H9 (cell line): ENCODE measurements around the gene BCLAF1. TPM values are rescaled to one million over a fixed set of nuclear protein-coding genes. Genes with fewer than 3 reads are reported as not detected.
A peak's percentile ranks its signal among the peaks of the same experiment; 100 is the strongest.

ENCODE experiments used
- DNase-seq: peaks from one replicate; pipeline ENCODE4 v3.0.0-alpha.2; 2017
- H2AFZ ChIP-seq: one replicate; pipeline ENCODE4 v1.6.1; 2013; ENCODE audit warnings: mild to moderate bottlenecking, low read length, control low read depth, moderate library complexity
- H2AK5ac ChIP-seq: 2 replicates; pipeline ENCODE4 v1.6.1; 2013; ENCODE audit warnings: low read length, control low read depth, mixed read lengths; ENCODE audit not compliant: insufficient read length
- H2BK120ac ChIP-seq: one replicate; pipeline ENCODE4 v1.6.1; 2013; ENCODE audit warnings: low read depth, mild to moderate bottlenecking, low read length, control low read depth, inconsistent platforms; ENCODE audit not compliant: poor library complexity, severe bottlenecking
- H2BK12ac ChIP-seq: 2 replicates; pipeline ENCODE4 v1.6.1; 2013; ENCODE audit warnings: low read length, control low read depth, mixed read lengths, low read depth; ENCODE audit not compliant: insufficient read length
- H2BK15ac ChIP-seq: 2 replicates; pipeline ENCODE4 v1.6.1; 2013; ENCODE audit warnings: low read depth, low read length, control low read depth
- H2BK20ac ChIP-seq: one replicate; pipeline ENCODE4 v1.6.1; 2013; ENCODE audit warnings: low read depth, mild to moderate bottlenecking, low read length, control low read depth, inconsistent platforms; ENCODE audit not compliant: poor library complexity, severe bottlenecking
- H2BK5ac ChIP-seq: 2 replicates; pipeline ENCODE4 v1.6.1; 2013; ENCODE audit warnings: low read length, control low read depth, mixed read lengths; ENCODE audit not compliant: insufficient read length
- H3K14ac ChIP-seq: 2 replicates; pipeline ENCODE4 v1.6.1; 2013; ENCODE audit warnings: low read length, control low read depth; ENCODE audit not compliant: insufficient read depth
- H3K18ac ChIP-seq: 2 replicates; pipeline ENCODE4 v1.6.1; 2013; ENCODE audit warnings: low read depth, mild to moderate bottlenecking, mixed read lengths, low read length, control low read depth; ENCODE audit not compliant: insufficient read length
- H3K23ac ChIP-seq: 2 replicates; pipeline ENCODE4 v1.6.1; 2013; ENCODE audit warnings: low read length, control low read depth, mixed read lengths, low read depth; ENCODE audit not compliant: insufficient read length
- H3K23me2 ChIP-seq: 2 replicates; pipeline ENCODE4 v1.6.1; 2013; ENCODE audit warnings: low read depth, mild to moderate bottlenecking, mixed read lengths, low read length, control low read depth; ENCODE audit not compliant: insufficient read length, poor library complexity, severe bottlenecking
- H3K27ac ChIP-seq: 2 replicates; pipeline ENCODE4 v1.5.1; 2013; ENCODE audit warnings: low read length, control low read depth, mixed read lengths, low read depth; ENCODE audit not compliant: insufficient read length
- H3K27me3 ChIP-seq: 2 replicates; pipeline ENCODE4 v1.6.1; 2013; ENCODE audit warnings: low read length, control low read depth, inconsistent platforms; ENCODE audit not compliant: insufficient read depth
- H3K4ac ChIP-seq: 2 replicates; pipeline ENCODE4 v1.6.1; 2013; ENCODE audit warnings: low read depth, mild to moderate bottlenecking, control low read depth, inconsistent platforms, low read length, moderate library complexity
- H3K4me1 ChIP-seq: 2 replicates; pipeline ENCODE4 v1.6.1; 2013; ENCODE audit warnings: low read length, control low read depth, inconsistent platforms; ENCODE audit not compliant: insufficient read depth
- H3K4me2 ChIP-seq: 2 replicates; pipeline ENCODE4 v1.6.1; 2013; ENCODE audit warnings: low read length, control low read depth, mixed read lengths; ENCODE audit not compliant: insufficient read length, insufficient read depth
- H3K56ac ChIP-seq: 2 replicates; pipeline ENCODE4 v1.6.1; 2013; ENCODE audit warnings: low read depth, mild to moderate bottlenecking, mixed read lengths, low read length, control low read depth; ENCODE audit not compliant: insufficient read length
- H3K79me1 ChIP-seq: 2 replicates; pipeline ENCODE4 v1.6.1; 2013; ENCODE audit warnings: low read depth, mild to moderate bottlenecking, moderate library complexity, low read length, control low read depth, inconsistent platforms; ENCODE audit not compliant: insufficient read depth, poor library complexity, severe bottlenecking
- H3K79me2 ChIP-seq: 2 replicates; pipeline ENCODE4 v1.6.1; 2013; ENCODE audit warnings: low read length, control low read depth, inconsistent platforms; ENCODE audit not compliant: insufficient read depth
- H3K9ac ChIP-seq: 2 replicates; pipeline ENCODE4 v1.6.1; 2013; ENCODE audit warnings: low read length, control low read depth, mixed read lengths; ENCODE audit not compliant: insufficient read length; ENCODE audit errors: extremely low read depth
- H3K9me3 ChIP-seq: one replicate; pipeline ENCODE4 v1.6.1; 2013; ENCODE audit warnings: low read depth, low read length, inconsistent platforms; ENCODE audit not compliant: control insufficient read depth
- H3T11ph ChIP-seq: one replicate; pipeline ENCODE4 v1.6.1; 2013; ENCODE audit warnings: mild to moderate bottlenecking, low read length, control low read depth, inconsistent platforms
- H4K20me1 ChIP-seq: one replicate; pipeline ENCODE4 v1.6.1; 2013; ENCODE audit not compliant: control insufficient read depth, insufficient read length, insufficient read depth
- H4K5ac ChIP-seq: 2 replicates; pipeline ENCODE4 v1.6.1; 2013; ENCODE audit warnings: low read depth, mild to moderate bottlenecking, mixed read lengths, low read length, control low read depth; ENCODE audit not compliant: insufficient read length
- H4K8ac ChIP-seq: replicated peaks from 2 replicates; pipeline ENCODE4 v1.6.1; 2013; ENCODE audit warnings: low read length, control low read depth, mixed read lengths, low read depth; ENCODE audit not compliant: insufficient read length
- H4K91ac ChIP-seq: 2 replicates; pipeline ENCODE4 v1.6.1; 2013; ENCODE audit warnings: low read depth, mild to moderate bottlenecking, moderate library complexity, mixed read lengths, low read length, control low read depth; ENCODE audit not compliant: insufficient read length
- H3K27ac Mint-ChIP-seq, 3 experiments: 2 replicates in 2 of 3; 3 replicates in 1 of 3; pipeline ENCODE4 v1.8.0; 2020 to 2021; ENCODE audit warnings: mixed read lengths in 3 of 3, mild to moderate bottlenecking in 1 of 3, moderate library complexity in 1 of 3
- H3K27me3 Mint-ChIP-seq: 2 replicates; pipeline ENCODE4 v1.8.0; 2021; ENCODE audit warnings: low read depth, mild to moderate bottlenecking, moderate library complexity, mixed read lengths
- H3K36me3 Mint-ChIP-seq, 3 experiments: 2 replicates in 2 of 3; 3 replicates in 1 of 3; pipeline ENCODE4 v1.8.0; 2020 to 2021; ENCODE audit warnings: low read depth in 3 of 3, mixed read lengths in 3 of 3; ENCODE audit not compliant: insufficient read depth in 1 of 3
- H3K4me1 Mint-ChIP-seq, 2 experiments: 2 replicates each; pipeline ENCODE4 v1.8.0; 2020; ENCODE audit warnings: mixed read lengths in 2 of 2
- H3K4me3 Mint-ChIP-seq, 2 experiments: 2 replicates in 1 of 2; 3 replicates in 1 of 2; pipeline ENCODE4 v1.8.0; 2020 to 2021; ENCODE audit warnings: mild to moderate bottlenecking in 2 of 2, mixed read lengths in 2 of 2, moderate library complexity in 1 of 2
- H3K9me3 Mint-ChIP-seq, 2 experiments: 2 replicates in 1 of 2; 3 replicates in 1 of 2; pipeline ENCODE4 v1.8.0; 2020; ENCODE audit warnings: mild to moderate bottlenecking in 2 of 2, mixed read lengths in 2 of 2, moderate library complexity in 1 of 2
- WGBS: extraction: QIAGEN DNeasy Blood & Tissue Kit; methylation state at CpG from one replicate; pipeline ENCODE4 v1.1.7; 2013; ENCODE audit warnings: missing lambda C conversion rate, low lambda C conversion rate, mixed read lengths; ENCODE audit not compliant: insufficient read length; ENCODE audit errors: extremely low coverage; 5-methylcytosine and 5-hydroxymethylcytosine counted together
- total RNA-seq: library from RNA; stranded (reverse); gene quantifications from 2 replicates; pipeline ENCODE4 v1.2.1, GENCODE V29; 2021
- TF ChIP-seq, protein P1 (sequence below): fragments of 200-600 bp; sonication (generic); conservative IDR thresholded peaks from 3 replicates; pipeline ENCODE4 v1.8.0; 2021; ENCODE audit warnings: antibody characterized with exemption, mild to moderate bottlenecking

BCLAF1 gene
- total RNA-seq, 1 experiment from 2014 or later: 257 TPM

DNA sequence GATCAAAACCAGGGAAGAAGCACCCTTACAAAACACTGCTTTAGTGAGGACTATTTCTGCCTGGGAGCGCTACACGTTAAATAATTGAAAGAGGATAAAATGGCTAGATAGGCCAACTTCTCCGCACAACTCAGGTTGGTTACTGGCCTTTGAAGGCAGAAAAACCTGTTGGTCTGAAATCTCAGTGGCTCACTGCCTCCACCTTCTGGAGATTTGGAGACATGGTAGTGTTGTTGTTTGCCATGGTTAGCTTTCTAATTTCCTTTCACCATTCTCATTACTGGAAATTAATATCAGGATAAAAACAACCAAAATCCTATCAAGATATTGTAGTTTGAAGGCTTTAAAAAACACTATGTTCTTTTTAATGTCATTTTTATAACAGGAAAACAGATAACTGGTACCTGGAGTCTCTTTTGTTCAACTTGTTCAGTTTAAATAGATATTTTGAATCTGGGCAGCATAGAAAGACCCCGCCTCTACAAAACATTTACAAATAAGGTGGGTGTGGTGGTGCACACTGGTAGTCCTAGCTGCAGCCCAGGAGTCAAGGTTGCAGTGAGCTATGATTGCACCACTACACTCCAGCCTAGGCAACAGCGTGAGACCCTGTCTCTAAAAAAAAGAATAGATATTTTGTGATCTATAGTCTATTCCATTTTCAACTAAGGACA lies 27.5 kb upstream of the BCLAF1 start:
- Histone ChIP-seq H3K18ac (no peak overlapping the region), H3K23ac (no peak overlapping the region), H3K9me3 (no peaks in the 10 kb centered on the region), H3K4me2 (no peak overlapping the region), H3K56ac (no peak overlapping the region), H3K14ac (no peak overlapping the region), H3K23me2 (no peaks in the 10 kb centered on the region), H3K4ac (no peak overlapping the region), H3K9ac (no peak overlapping the region), H3K79me2 (no peaks in the 10 kb centered on the region), H2BK12ac (no peak overlapping the region), H2BK120ac (no peak overlapping the region), H2BK5ac (no peak overlapping the region), H2AFZ (no peak overlapping the region), H2BK15ac (no peak overlapping the region), H2BK20ac (no peak overlapping the region), H3K27me3 (no peaks in the 10 kb centered on the region), H4K8ac (no peak overlapping the region), H4K5ac (no peak overlapping the region), H3K27ac (no peak overlapping the region), H3K79me1 (no peaks in the 10 kb centered on the region), H4K20me1 (no peaks in the 10 kb centered on the region), H3K4me1 (no peaks in the 10 kb centered on the region), H3T11ph (no peak overlapping the region), H2AK5ac (no peak overlapping the region), H4K91ac (no peak overlapping the region)
- Mint-ChIP-seq H3K9me3 (no peaks in the 10 kb centered on the region), H3K27ac (no peak overlapping the region), H3K4me1 (peaks cover 0 to 2% of the 10 kb centered on the region in 2 experiments; a peak in 1 of 4 replicates), H3K4me3 (no peak overlapping the region), H3K36me3 (no peaks in the 10 kb centered on the region), H3K27me3 (no peaks in the 10 kb centered on the region; the same call in 1 of the 2 replicates)
- TF ChIP-seq, protein P1, sequence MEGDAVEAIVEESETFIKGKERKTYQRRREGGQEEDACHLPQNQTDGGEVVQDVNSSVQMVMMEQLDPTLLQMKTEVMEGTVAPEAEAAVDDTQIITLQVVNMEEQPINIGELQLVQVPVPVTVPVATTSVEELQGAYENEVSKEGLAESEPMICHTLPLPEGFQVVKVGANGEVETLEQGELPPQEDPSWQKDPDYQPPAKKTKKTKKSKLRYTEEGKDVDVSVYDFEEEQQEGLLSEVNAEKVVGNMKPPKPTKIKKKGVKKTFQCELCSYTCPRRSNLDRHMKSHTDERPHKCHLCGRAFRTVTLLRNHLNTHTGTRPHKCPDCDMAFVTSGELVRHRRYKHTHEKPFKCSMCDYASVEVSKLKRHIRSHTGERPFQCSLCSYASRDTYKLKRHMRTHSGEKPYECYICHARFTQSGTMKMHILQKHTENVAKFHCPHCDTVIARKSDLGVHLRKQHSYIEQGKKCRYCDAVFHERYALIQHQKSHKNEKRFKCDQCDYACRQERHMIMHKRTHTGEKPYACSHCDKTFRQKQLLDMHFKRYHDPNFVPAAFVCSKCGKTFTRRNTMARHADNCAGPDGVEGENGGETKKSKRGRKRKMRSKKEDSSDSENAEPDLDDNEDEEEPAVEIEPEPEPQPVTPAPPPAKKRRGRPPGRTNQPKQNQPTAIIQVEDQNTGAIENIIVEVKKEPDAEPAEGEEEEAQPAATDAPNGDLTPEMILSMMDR: peak; percentile 81
- no CpG with 5 or more reads among the region's 5 CpGs for WGBS
- DNase-seq: peak; percentile 58
